Temporal lobe (tissue), 1 donor: ENCODE data around the gene LANCL2. TPM values are rescaled to one million over a fixed set of nuclear protein-coding genes. Genes with fewer than 3 reads are reported as not detected.

Source experiments
- total RNA-seq: library from RNA; depleted of rRNA; stranded (reverse); fragments of >200 nt; gene quantifications from one replicate; pipeline ENCODE4 v1.2.3, GENCODE V29; 2014

Gene LANCL2
- total RNA-seq, 1 donor from 2014 or later = 32.7 TPM

Other genes with a start within 250 kb of the LANCL2 start
- gene VOPP1, start 207.2 kb downstream of the LANCL2 start, total RNA-seq = 78.9 TPM